Measurements from ENCODE around the gene NISCH.

DNA sequence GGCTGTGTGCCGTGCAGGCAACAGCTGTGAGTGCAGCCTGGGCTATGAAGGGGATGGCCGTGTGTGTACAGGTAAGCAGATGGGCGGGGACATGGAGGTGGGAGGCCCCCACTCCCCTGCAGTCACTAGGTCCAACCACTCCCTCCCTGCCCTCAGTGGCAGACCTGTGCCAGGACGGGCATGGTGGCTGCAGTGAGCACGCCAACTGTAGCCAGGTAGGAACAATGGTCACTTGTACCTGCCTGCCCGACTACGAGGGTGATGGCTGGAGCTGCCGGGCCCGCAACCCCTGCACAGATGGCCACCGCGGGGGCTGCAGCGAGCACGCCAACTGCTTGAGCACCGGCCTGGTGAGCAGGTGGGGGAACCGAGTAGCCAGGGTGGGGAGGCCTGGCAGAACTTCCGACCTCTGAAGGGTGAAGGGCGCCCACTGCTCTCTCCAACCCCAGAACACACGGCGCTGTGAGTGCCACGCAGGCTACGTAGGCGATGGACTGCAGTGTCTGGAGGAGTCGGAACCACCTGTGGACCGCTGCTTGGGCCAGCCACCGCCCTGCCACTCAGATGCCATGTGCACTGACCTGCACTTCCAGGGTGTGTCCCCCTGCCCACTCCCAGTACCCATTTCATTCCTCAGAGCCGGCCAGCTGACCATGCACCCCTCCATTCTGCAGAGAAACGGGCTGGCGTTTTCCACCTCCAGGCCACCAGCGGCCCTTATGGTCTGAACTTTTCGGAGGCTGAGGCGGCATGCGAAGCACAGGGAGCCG lies 66.7 kb downstream of the NISCH start:
- TF ChIP-seq POLR2AphosphoS5 (IDR thresholded peaks at IDR 0.05), result no peak
- TF ChIP-seq CTCF (IDR thresholded peaks at IDR 0.05), result no peak
- TF ChIP-seq POLR2A (IDR thresholded peaks at IDR 0.05), result no peak

Data from breast epithelium (tissue), 3 donors.